ENCODE measurements around the gene LYPD8. TPM values are rescaled to one million over a fixed set of nuclear protein-coding genes. Genes with fewer than 3 reads are reported as not detected.

The LYPD8 gene
- total and polyA plus RNA-seq, 9 of the 15 experiments (the other 6 are each of a cell fraction or from before 2014, with no cell fraction given): 0.50 to 2.1 (median 1.3) TPM

- TF ChIP-seq, protein P1, sequence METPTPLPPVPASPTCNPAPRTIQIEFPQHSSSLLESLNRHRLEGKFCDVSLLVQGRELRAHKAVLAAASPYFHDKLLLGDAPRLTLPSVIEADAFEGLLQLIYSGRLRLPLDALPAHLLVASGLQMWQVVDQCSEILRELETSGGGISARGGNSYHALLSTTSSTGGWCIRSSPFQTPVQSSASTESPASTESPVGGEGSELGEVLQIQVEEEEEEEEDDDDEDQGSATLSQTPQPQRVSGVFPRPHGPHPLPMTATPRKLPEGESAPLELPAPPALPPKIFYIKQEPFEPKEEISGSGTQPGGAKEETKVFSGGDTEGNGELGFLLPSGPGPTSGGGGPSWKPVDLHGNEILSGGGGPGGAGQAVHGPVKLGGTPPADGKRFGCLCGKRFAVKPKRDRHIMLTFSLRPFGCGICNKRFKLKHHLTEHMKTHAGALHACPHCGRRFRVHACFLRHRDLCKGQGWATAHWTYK (CRISPR knock-in tag; IDR thresholded peaks at IDR 0.05): 0 out of 2 replicates have a peak, but pooled peaks have one; percentile 57
- TF ChIP-seq ZNF780A (CRISPR knock-in tag; IDR thresholded peaks at IDR 0.05) (no peak), KLF6 (CRISPR knock-in tag; IDR thresholded peaks at IDR 0.05; ENCODE audit: borderline replicate concordance) (no peak), ZNF282 (CRISPR knock-in tag; IDR thresholded peaks at IDR 0.05) (no peak), ZNF384 (IDR thresholded peaks at IDR 0.05; ENCODE audit: low read depth, low read length) (no peak), ZNF212 (CRISPR knock-in tag; IDR thresholded peaks at IDR 0.05) (no peak), ZNF146 (CRISPR knock-in tag; IDR thresholded peaks at IDR 0.05; ENCODE audit: unreplicated experiment) (no peak), GABPA (tag; conservative IDR thresholded peaks at IDR 0.05; ENCODE audit: low read depth) (peak; percentile 56; the same call in 1 of the 2 replicates), NFXL1 (CRISPR knock-in tag; IDR thresholded peaks at IDR 0.05) (no peak), BHLHE40 (IDR thresholded peaks at IDR 0.05; ENCODE audit: low read length) (peak; percentile 86), MCM3 (IDR thresholded peaks at IDR 0.05) (no peak), FOXK1 (CRISPR knock-in tag; IDR thresholded peaks at IDR 0.05; ENCODE audit: borderline replicate concordance) (peak; percentile 90; the same call in 1 of the 2 replicates), CBX5 (IDR thresholded peaks at IDR 0.05; ENCODE audit: borderline replicate concordance, low read depth) (no peak), HDAC1 (IDR thresholded peaks at IDR 0.05) (no peak), MEF2A (IDR thresholded peaks at IDR 0.05; ENCODE audit: control insufficient read depth, low read depth, low read length) (no peak), SMARCC2 (IDR thresholded peaks at IDR 0.05; ENCODE audit: low read depth) (no peak), ZKSCAN1 (IDR thresholded peaks at IDR 0.05; ENCODE audit: low read depth, low read length) (no peak), ATF4 (CRISPR knock-in tag; IDR thresholded peaks at IDR 0.05) (no peak), TBP (optimal IDR thresholded peaks at IDR 0.05; ENCODE audit: low read depth, low read length) (no peak), ERF (CRISPR knock-in tag; IDR thresholded peaks at IDR 0.05) (no peak), ZBTB5 (IDR thresholded peaks at IDR 0.05) (no peak), MYBL2 (IDR thresholded peaks at IDR 0.05; ENCODE audit: low read depth) (no peak), MYBL2 (CRISPR knock-in tag; IDR thresholded peaks at IDR 0.05; ENCODE audit: borderline replicate concordance) (no peak), NUFIP1 (IDR thresholded peaks at IDR 0.05; ENCODE audit: partially characterized antibody) (no peak)
- TF ChIP-seq, protein P2, sequence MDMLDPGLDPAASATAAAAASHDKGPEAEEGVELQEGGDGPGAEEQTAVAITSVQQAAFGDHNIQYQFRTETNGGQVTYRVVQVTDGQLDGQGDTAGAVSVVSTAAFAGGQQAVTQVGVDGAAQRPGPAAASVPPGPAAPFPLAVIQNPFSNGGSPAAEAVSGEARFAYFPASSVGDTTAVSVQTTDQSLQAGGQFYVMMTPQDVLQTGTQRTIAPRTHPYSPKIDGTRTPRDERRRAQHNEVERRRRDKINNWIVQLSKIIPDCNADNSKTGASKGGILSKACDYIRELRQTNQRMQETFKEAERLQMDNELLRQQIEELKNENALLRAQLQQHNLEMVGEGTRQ (CRISPR knock-in tag; IDR thresholded peaks at IDR 0.05): peak; percentile 95
Observed at GRCh38 chr1:248691567-248692155, 63.9 kb downstream of the LYPD8 start (continued).

Data from K562 (cell line).